Mesothelial cell of epicardium (in vitro differentiated cells): ENCODE results near the gene ORC3. TPM values are rescaled to one million over a fixed set of nuclear protein-coding genes. Genes with fewer than 3 reads are reported as not detected.
A peak's percentile ranks its signal among the peaks of the same experiment; 100 is the strongest.

Experiments
- DNase-seq, 2 experiments: peaks; one replicate each; pipeline ENCODE4 v3.0.0; 2021; ENCODE audit warnings: low spot score in 2 of 2; ENCODE audit not compliant: unreplicated experiment in 2 of 2
- H3K27ac Mint-ChIP-seq: 2 replicates; pipeline ENCODE4 v1.8.0; 2021; ENCODE audit warnings: mixed read lengths
- H3K27me3 Mint-ChIP-seq: 2 replicates; pipeline ENCODE4 v1.8.0; 2021; ENCODE audit warnings: low read depth, mixed read lengths
- H3K36me3 Mint-ChIP-seq: 2 replicates; pipeline ENCODE4 v1.8.0; 2021; ENCODE audit warnings: mixed read lengths
- H3K4me1 Mint-ChIP-seq: 2 replicates; pipeline ENCODE4 v1.8.0; 2021; ENCODE audit warnings: mixed read lengths
- H3K4me3 Mint-ChIP-seq: 2 replicates; pipeline ENCODE4 v1.8.0; 2021; ENCODE audit warnings: mild to moderate bottlenecking, moderate library complexity, mixed read lengths
- H3K9me3 Mint-ChIP-seq: 2 replicates; pipeline ENCODE4 v1.8.0; 2021; ENCODE audit warnings: mixed read lengths
- total RNA-seq: library from RNA; stranded (reverse); gene quantifications from 3 replicates; pipeline ENCODE4 v1.2.1, GENCODE V29; 2021
- TF ChIP-seq, protein P1 (sequence below): fragments of 200-600 bp; sonication (generic); IDR thresholded peaks from one replicate; pipeline ENCODE4 v1.5.0; 2021; ENCODE audit warnings: antibody characterized with exemption; ENCODE audit not compliant: unreplicated experiment

ORC3 gene
- total RNA-seq, 1 donor from 2014 or later = 28.0 TPM

- Mint-ChIP-seq H3K9me3 (no peaks in the 10 kb centered on the region), H3K4me3 (no peak overlapping the region), H3K36me3 (peaks cover 39% of the 10 kb centered on the region), H3K27ac (no peak overlapping the region), H3K4me1 (no peaks in the 10 kb centered on the region), H3K27me3 (no peaks in the 10 kb centered on the region)
- TF ChIP-seq, protein P1, sequence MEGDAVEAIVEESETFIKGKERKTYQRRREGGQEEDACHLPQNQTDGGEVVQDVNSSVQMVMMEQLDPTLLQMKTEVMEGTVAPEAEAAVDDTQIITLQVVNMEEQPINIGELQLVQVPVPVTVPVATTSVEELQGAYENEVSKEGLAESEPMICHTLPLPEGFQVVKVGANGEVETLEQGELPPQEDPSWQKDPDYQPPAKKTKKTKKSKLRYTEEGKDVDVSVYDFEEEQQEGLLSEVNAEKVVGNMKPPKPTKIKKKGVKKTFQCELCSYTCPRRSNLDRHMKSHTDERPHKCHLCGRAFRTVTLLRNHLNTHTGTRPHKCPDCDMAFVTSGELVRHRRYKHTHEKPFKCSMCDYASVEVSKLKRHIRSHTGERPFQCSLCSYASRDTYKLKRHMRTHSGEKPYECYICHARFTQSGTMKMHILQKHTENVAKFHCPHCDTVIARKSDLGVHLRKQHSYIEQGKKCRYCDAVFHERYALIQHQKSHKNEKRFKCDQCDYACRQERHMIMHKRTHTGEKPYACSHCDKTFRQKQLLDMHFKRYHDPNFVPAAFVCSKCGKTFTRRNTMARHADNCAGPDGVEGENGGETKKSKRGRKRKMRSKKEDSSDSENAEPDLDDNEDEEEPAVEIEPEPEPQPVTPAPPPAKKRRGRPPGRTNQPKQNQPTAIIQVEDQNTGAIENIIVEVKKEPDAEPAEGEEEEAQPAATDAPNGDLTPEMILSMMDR = no peak
- no peak for DNase-seq
Measured at GRCh38 chr6:87673237-87673636, 83.3 kb downstream of the ORC3 start.

DNA sequence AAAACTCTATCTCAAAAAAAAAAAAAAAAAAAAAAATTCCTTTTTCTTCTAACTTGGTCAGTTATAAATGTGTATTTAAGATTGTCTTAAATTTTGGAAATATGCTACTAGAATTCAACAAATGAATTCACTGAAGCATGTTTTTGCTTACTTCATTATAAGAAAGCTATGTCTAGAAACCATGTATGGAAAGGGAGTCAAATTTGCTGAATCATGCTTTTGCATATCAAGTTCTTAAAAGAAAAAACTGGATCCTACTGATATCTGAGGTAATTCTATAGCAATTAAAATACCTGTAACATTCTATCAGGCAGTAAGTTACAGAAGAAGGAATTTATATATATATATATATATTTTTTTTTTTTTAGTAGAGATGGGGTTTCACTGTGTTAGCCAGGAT is 84.4 kb downstream of the ORC3 start:
- no peaks in the 10 kb centered on the region for H3K27me3 Mint-ChIP-seq
- peaks cover 42% of the 10 kb centered on the region for H3K36me3 Mint-ChIP-seq
- H3K27ac Mint-ChIP-seq = no peak overlapping the region
- TF ChIP-seq, protein P1 = no peak
- DNase-seq = no peak
- no peak overlapping the region for H3K4me3 Mint-ChIP-seq
- H3K4me1 Mint-ChIP-seq = no peaks in the 10 kb centered on the region
- no peaks in the 10 kb centered on the region for H3K9me3 Mint-ChIP-seq

DNA sequence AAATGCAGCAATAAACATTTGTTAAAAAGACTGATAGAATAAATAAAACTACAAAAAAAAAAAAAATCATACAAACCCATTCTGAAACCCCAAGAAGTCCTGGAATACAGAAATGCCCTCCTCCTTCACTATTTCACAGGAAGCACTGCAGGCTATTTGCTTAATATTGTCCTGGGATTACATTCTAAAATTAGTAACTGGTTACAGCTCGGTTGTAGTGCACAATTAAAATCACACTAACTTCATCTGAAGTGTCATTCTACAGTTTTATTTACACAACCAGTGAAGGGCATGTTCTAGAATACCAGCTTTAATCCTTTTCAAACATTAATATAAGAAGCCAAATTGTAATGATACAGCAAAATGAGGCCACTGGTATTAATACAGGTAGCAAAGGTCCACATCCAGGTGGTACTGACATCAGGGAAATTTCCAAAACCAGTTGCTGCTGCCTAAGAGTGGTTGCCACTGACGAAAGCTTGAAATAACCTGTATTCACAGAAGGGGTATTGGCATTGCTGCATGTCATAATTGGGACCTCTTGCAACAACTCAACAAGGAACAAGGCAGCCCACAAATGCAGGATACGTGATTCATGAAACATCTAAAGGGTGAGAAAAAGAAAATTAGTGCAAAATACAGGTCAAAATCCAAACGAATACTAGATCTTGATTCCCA is 85.2 kb downstream of the ORC3 start:
- H3K4me3 Mint-ChIP-seq = no peak overlapping the region
- H3K36me3 Mint-ChIP-seq = peaks cover 46% of the 10 kb centered on the region
- no peak overlapping the region for H3K27ac Mint-ChIP-seq

GRCh38 chr6:87682310-87682709 is 92.4 kb downstream of the ORC3 start:
- Mint-ChIP-seq H3K4me1 (peaks cover 35% of the 10 kb centered on the region), H3K9me3 (no peaks in the 10 kb centered on the region), H3K27ac (peak overlapping the region; percentile 24), H3K4me3 (no peak overlapping the region), H3K36me3 (peaks cover 28% of the 10 kb centered on the region), H3K27me3 (no peaks in the 10 kb centered on the region)
- DNase-seq = no peak
- TF ChIP-seq, protein P1 = no peak

More for the DNA sequence above, 85.2 kb downstream of the ORC3 start:
- Mint-ChIP-seq H3K9me3 (no peaks in the 10 kb centered on the region), H3K4me1 (no peaks in the 10 kb centered on the region), H3K27me3 (no peaks in the 10 kb centered on the region)
- no peak for DNase-seq
- TF ChIP-seq, protein P1 = no peak

- DNase-seq = no peak
- TF ChIP-seq, protein P1 = no peak
- H3K36me3 Mint-ChIP-seq = peaks cover 18% of the 10 kb centered on the region
- H3K4me3 Mint-ChIP-seq = no peak overlapping the region
- no peaks in the 10 kb centered on the region for H3K27me3 Mint-ChIP-seq
- H3K4me1 Mint-ChIP-seq = peaks cover 35% of the 10 kb centered on the region
- no peaks in the 10 kb centered on the region for H3K9me3 Mint-ChIP-seq
- H3K27ac Mint-ChIP-seq = no peak overlapping the region
Measured at GRCh38 chr6:87683890-87684289, 94.0 kb downstream of the ORC3 start.
